HG03135 (cell line): Measurements from ENCODE around the gene MAGEB18.

Experiments
- ATAC-seq: cut with Tn5 transposase; IDR thresholded peaks from one replicate; pipeline ENCODE4 v1.9.1; 2021; ENCODE audit warnings: mild to moderate bottlenecking, moderate library complexity; ENCODE audit not compliant: unreplicated experiment

The MAGEB18 gene

GRCh38 chrX:26138274-26138673 is at the start of gene MAGEB18:
Gene MAGEB18 (plus strand): TSS chrX:26138343. CDS start chrX:26138986, 643 bp downstream.
- no peak for ATAC-seq

GRCh38 chrX:26100421-26100920 is 37.7 kb upstream of the MAGEB18 start:
- ATAC-seq, result no peak

- no peak for ATAC-seq
Measured at GRCh38 chrX:26109142-26109541, 29.0 kb upstream of the MAGEB18 start.

GRCh38 chrX:26146024-26146423 is 7.9 kb downstream of the MAGEB18 start:
- no peak for ATAC-seq

GRCh38 chrX:26160301-26160700 is 22.2 kb downstream of the MAGEB18 start, which contains the start of gene MAGEB6B:
Gene MAGEB6B (plus strand): TSS chrX:26160601. CDS start chrX:26160601, 0 bp downstream.
- ATAC-seq, result no peak
